GM20000 (cell line): ENCODE results near the gene CIPC.

ENCODE experiments used
- DNase-seq: peaks from one replicate; pipeline ENCODE4 v3.0.0; 2012; ENCODE audit warnings: low spot score
- CTCF ChIP-seq: IDR thresholded peaks from 2 replicates; pipeline ENCODE4 v1.5.1; 2012; ENCODE audit warnings: mild to moderate bottlenecking, control low read depth; ENCODE audit errors: extremely low read depth, missing control alignments

Gene CIPC

DNA sequence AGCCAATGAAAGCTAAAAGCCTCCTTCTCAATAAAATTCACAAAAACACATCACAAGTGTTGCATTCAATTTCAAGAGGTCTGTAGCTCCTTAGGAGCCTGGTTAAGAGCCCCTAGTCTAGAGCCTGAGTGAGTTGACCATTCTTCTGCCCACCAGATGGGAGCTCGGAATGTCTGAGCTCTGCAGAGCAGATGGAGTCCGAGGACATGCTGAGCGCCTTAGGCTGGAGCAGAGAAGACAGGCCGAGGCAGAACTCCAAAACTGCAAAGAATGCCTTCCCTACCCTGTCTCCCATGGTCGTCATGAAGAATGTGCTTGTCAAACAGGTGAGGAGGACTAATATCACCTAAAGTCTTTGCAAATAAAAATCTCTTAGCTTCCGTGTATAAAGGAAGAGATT, 11.6 kb downstream of the CIPC start:
- TF ChIP-seq CTCF: no peak
- no peak for DNase-seq

DNA sequence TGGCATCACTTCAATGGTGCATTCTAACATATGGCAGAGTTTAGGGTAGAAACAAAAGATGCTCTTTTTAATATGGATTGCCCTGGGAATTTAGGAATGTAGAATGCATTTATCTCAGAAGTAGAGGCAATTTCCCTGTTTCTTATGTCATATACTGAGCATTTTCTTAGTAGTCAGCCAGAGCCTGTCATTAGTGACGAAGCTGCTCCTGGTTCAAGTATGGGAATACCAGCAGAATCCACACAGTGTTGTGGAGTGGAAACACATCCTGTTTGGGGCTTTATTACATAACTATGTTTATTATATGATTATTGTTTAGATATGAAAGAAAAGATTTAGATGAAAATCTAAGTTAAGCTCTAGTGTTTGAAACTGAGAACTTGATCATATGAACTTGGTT, 12.2 kb downstream of the CIPC start:
- no peak for TF ChIP-seq CTCF
- DNase-seq: no peak

DNA sequence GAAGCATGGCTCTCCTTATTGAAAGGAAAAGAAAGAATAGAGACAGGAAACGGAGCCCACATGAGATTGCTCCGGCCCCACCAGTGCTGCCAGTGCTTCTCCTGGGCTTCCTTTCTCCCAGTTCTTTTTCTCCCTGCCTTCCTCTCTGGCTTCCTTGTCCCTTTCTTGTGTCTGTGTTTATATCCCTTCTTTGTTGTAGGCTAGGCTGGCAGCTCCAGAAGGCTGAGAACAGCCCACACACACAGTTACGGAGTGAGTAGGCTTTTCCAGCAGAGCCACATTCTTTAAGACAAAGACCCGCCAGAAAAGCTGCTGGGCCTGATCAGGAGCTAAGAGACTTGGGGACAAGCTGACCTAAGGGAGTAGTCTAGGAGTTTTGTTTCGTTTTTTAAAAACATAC, 13.0 kb downstream of the CIPC start:
- TF ChIP-seq CTCF: no peak
- DNase-seq: no peak

- TF ChIP-seq CTCF: no peak
These were observed 15.6 kb downstream of the CIPC start for GRCh38 chr14:77113644-77114043.

GRCh38 chr14:77114609-77115008, 16.6 kb downstream of the CIPC start:
- DNase-seq: no peak
- no peak for TF ChIP-seq CTCF

More at GRCh38 chr14:77113644-77114043, 15.6 kb downstream of the CIPC start:
- DNase-seq: no peak

DNA sequence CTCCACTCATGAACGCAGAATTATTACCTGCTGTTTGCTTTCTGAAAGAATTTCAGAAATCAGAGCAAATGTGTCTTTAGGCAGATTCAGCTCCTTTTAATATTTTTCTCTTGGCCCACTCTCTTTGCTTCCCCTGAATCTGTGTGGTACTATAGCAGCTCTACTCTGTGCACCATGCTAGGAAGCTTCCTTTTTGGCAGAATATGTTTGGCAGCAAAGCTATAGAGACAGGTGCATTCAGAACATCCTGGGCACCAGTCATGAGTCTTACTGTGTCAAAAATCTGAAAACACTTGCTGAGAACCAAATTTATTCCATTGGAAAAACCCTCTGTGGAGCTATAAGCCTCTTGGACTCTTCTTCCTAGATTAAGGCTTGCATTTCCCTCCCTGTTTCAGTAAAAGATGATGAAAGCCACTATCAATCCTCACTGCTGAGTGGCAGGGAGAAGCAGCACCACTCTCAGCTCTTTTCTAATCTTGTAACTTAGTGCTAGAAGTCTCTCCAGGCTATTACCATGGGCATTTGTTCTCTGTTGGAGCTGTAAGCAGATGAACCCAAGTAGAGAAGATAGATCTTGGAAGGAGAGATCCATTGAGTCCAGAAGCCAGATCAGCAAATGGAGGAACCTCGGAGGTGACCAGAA, 18.2 kb downstream of the CIPC start:
- no peak for DNase-seq
- TF ChIP-seq CTCF: no peak

DNA sequence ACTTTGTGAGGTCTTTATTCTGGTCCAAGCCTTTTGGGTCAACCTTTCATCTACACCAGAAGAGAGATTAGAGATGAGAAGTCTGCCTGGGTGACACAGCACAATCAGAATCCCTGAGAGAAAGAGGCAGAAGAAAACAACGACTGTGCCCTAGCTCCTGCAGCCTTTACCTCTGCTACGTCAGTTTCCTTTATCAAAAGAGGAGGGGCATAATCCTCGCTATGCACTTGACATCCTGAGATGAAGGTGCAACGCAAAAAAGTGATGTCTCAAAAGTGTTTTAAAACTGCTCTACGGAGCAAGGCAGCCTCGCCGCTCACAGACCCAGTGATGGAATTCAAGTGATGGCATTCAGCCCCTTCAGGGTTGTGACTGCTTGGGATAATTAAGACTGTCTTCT, 21.8 kb downstream of the CIPC start:
- no peak for TF ChIP-seq CTCF
- DNase-seq: no peak
